OCI-LY7 (cell line): ENCODE results near the gene IPO8.

Experiments used
- CTCF ChIP-seq: fragments of 200-600 bp; sonication (generic); conservative IDR thresholded peaks from 2 replicates; pipeline ENCODE4 v1.5.1; 2014; ENCODE audit warnings: mild to moderate bottlenecking, antibody characterized with exemption, low read length, moderate library complexity, mixed read lengths
- EZH2phosphoT487 ChIP-seq: fragments of 200-600 bp; sonication (generic); IDR thresholded peaks from 2 replicates; pipeline ENCODE4 v1.6.1; 2018; ENCODE audit warnings: low read depth, borderline replicate concordance, mild to moderate bottlenecking, mixed run types, antibody characterized with exemption, low read length, moderate library complexity, mixed read lengths

- TF ChIP-seq CTCF = no peak
- TF ChIP-seq EZH2phosphoT487 = no peak
Observed at GRCh38 chr12:30613119-30613830, 82.4 kb downstream of the IPO8 start.
